ENCODE measurements around the gene DIAPH3.

DNA sequence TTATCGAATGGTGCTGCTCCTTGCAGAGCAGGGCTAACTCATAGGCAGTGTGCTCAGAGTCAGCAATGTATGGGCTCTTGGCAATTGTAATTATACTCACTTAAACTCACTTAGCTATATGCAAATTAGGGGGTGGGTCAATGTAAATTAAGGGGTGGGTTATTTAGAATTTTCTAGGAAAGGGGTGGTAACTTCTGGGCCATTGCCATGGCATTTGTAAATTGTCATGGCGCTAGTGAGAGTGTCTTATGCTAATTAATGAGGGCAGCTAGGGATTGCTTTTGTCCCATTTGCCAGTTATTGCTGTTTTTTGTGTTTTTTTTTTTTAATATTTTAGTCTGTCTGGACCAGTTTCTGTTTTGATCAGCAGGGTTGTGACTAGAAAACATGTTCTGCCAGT is 68.4 kb downstream of the DIAPH3 start:
- TF ChIP-seq POLR2AphosphoS5 (IDR thresholded peaks at IDR 0.05): no peak
- TF ChIP-seq CTCF (IDR thresholded peaks at IDR 0.05): no peak

All from prostate gland (tissue), 2 donors.